GM20000 (cell line): ENCODE results near the gene KAT7.

ENCODE experiments used
- DNase-seq: peaks from one replicate; pipeline ENCODE4 v3.0.0; 2012; ENCODE audit warnings: low spot score
- CTCF ChIP-seq: IDR thresholded peaks from 2 replicates; pipeline ENCODE4 v1.5.1; 2012; ENCODE audit warnings: mild to moderate bottlenecking, control low read depth; ENCODE audit errors: extremely low read depth, missing control alignments

Gene KAT7

GRCh38 chr17:49746791-49747490 lies 41.5 kb upstream of the KAT7 start:
- no peak for TF ChIP-seq CTCF
- peak; percentile 60 for DNase-seq

GRCh38 chr17:49747632-49748031 lies 40.8 kb upstream of the KAT7 start:
- TF ChIP-seq CTCF = no peak
- DNase-seq = no peak

DNA sequence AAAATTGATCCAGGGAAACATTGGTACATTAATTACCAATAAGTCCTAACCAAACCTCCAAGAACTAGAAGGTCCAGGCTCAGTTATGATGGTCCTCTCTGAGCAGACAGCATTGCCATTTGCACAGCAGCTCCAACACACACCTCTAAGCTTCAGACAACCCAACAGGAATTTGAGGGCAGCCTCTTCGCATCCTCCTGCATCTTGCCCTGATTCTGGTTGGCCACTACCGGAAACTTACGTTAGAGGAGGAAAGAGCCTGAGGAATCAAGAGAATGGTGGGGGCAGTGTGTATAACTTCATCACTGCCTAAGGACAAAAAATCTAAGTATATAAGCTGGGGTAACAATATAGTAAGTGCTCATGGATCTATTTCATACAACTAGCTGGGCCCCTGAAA lies 40.3 kb upstream of the KAT7 start:
- no peak for DNase-seq

DNA sequence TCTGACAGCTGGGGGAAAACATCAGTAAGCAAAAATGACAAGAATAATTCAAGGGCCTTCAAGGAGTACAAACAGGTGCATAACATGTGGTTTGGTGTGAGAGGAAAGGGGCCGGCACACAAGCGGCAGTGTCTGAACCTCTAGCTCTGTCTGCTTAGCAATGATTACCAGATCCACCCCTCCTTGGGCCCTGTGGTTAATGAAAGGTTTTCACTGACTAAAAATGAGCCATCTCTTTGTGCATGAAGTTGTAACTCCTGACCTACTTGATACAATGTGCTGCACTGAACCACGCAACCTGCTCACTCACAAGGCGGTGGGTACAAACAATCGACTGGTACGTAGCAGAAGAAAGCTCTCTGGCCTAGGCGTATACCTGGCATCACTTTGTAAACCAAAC lies 39.7 kb upstream of the KAT7 start:
- DNase-seq = peak; percentile 83
- TF ChIP-seq CTCF = no peak

More for the DNA sequence above, 40.3 kb upstream of the KAT7 start:
- TF ChIP-seq CTCF = no peak

GRCh38 chr17:49749730-49750129 lies 38.8 kb upstream of the KAT7 start:
- no peak for TF ChIP-seq CTCF
- DNase-seq = no peak

- DNase-seq = no peak
- no peak for TF ChIP-seq CTCF
Observed at GRCh38 chr17:49752508-49752907, 36.0 kb upstream of the KAT7 start.

DNA sequence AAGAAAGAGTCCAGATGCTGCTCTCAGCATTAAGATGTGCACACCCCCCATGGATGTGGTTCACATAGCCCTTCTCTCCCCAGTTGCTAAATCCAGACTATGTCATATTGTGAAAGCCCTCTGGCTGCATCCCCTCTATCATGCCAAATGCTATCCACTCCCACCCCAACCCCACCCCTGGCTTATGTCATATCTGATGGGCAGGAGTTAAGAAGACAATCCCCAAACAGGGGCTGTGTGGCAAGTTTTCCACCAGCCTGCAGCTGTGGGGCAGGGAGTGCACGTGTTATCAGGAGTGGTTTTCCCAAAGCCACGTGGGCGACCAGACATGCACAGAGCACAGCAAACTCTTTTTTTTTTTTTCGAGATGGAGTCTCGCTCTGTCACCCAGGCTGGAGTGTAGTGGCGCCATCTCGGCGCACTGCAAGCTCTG lies 34.5 kb upstream of the KAT7 start:
- no peak for DNase-seq
- TF ChIP-seq CTCF = no peak
